GM12874 (cell line): Measurements from ENCODE around the gene ABCA13.
A peak's percentile ranks its signal among the peaks of the same experiment; 100 is the strongest.

Source experiments
- TF ChIP-seq, protein P1 (sequence below): IDR thresholded peaks from 2 replicates; pipeline ENCODE4 v1.5.1; 2011; ENCODE audit warnings: low read depth, mild to moderate bottlenecking, control low read depth, low read length, moderate library complexity; ENCODE audit not compliant: insufficient read depth

ABCA13 gene

DNA sequence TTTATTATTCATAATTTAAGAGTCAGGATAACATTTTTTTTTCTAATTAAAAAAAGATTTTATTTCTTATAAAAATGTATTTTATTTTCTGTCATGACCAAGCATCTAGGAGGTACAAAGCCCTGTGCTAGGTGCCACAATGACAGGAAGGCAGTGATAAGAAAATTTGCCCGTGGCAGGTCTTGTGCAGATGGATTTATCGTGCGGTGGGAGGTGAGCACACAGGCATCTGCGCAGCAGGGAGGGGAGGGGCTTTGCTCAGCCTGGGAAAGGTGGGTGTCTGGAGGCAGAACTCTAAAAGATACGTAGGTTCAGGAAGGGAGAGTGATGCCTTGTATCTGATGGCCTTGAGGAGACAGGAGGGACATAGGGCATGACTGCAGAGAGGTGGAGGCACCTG lies 115.6 kb downstream of the ABCA13 start:
- TF ChIP-seq, protein P1, sequence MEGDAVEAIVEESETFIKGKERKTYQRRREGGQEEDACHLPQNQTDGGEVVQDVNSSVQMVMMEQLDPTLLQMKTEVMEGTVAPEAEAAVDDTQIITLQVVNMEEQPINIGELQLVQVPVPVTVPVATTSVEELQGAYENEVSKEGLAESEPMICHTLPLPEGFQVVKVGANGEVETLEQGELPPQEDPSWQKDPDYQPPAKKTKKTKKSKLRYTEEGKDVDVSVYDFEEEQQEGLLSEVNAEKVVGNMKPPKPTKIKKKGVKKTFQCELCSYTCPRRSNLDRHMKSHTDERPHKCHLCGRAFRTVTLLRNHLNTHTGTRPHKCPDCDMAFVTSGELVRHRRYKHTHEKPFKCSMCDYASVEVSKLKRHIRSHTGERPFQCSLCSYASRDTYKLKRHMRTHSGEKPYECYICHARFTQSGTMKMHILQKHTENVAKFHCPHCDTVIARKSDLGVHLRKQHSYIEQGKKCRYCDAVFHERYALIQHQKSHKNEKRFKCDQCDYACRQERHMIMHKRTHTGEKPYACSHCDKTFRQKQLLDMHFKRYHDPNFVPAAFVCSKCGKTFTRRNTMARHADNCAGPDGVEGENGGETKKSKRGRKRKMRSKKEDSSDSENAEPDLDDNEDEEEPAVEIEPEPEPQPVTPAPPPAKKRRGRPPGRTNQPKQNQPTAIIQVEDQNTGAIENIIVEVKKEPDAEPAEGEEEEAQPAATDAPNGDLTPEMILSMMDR: no peak

DNA sequence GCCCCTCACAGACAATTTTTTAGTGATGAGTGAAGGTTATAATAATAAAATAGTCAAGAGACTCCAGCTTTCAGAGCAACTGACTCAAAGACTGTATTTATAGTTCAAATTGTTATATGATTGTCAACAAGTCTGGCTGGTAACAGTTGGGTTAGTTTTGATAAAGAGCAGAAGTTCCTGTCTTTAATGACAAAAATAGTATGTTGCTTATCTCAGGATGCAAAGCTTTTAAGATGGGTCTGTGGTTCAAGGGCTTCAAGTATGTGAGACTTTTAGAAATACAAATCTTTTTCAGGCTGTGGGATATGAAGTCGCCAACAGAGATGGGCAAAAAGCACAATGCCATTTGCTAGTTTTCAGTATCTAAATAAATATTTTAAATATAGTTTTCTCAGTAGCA lies 118.4 kb downstream of the ABCA13 start:
- TF ChIP-seq, protein P1: no peak

DNA sequence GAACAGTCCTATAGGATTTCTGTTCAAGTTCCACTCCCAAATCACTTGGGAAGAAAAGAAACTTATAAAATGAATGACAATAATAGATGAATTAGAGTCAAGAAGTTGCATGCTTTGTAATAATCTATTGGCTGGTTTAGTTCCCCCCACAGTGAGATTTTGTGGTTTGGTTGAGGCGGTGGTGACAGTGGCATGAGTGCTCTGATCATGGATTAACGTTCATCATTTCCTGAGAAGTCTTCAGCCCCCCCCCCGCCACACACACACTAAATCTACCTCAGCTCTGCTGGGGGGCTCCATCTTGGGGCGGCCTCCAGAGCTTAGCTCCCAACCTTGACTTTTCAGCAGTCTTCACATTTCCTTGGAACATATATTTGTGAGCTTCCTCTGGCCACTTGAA lies 121.7 kb downstream of the ABCA13 start:
- TF ChIP-seq, protein P1: no peak

DNA sequence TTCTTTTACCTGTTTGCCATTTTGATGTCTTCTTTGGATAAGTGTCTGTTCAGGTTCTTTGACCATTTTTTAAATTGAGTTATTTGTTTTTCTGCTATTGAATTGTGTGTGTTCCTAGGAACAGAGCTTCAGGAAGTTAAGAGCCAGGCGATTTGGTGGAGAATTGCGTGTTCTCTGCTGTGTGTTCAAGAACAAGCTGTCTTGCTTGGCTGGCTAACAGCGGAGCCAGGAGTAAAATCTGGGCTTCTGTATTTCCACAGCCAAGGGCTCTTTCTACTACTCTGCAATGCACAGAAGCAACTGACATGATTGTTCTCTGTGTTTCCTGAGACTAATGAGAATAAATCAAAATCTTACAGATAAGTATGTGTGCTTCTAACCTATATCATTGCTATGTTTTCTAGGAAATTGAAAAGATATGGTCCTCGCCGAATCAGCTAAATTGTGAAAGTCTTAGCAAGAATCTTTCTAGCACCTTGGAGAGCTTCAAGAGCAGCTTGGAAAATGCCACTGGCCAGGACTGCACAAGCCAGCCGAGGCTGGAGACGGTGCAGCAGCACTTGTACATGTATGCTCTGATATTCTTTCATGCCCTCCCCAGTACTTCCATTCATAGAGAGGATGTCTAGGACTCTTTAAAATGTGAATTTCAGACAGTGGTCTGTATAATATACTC lies 124.2 kb downstream of the ABCA13 start:
- TF ChIP-seq, protein P1: no peak

DNA sequence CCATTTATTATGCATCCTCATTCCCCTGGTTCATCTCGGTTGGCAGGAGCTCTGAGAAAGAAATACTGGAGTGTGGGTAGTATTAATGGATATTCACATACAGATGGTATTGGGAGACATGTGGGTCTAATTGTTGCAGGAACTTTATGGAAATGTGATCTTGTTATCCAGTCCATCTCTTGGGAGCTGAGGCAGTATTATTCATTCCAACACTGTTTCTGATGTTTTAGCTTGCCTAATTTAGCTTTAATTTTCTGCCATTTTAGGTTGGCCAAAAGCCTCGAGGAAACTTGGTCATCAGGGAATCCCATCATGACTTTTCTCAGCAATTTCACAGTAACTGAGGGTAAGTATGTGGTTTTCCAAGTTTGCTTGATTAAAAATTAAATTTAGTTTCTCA lies 125.7 kb downstream of the ABCA13 start:
- TF ChIP-seq, protein P1: no peak

DNA sequence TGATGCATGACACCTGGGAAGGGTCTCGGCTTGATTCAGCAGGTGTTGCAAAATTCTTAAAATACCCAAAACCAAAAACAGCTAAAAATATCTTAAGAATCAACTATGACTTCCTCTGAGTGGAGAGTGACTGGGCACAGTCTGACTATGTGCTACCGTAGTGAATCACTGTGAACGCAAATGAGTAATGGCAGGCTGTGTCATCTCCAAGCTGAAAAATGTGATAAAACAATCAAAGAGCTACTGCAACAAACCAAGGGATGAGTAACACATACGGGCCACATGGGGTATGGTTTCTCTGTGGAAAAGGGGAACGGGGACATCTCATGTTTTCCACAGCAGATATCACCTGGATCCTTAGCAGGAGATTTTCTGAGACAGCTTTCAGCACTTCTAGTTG lies 127.5 kb downstream of the ABCA13 start:
- TF ChIP-seq, protein P1: no peak

DNA sequence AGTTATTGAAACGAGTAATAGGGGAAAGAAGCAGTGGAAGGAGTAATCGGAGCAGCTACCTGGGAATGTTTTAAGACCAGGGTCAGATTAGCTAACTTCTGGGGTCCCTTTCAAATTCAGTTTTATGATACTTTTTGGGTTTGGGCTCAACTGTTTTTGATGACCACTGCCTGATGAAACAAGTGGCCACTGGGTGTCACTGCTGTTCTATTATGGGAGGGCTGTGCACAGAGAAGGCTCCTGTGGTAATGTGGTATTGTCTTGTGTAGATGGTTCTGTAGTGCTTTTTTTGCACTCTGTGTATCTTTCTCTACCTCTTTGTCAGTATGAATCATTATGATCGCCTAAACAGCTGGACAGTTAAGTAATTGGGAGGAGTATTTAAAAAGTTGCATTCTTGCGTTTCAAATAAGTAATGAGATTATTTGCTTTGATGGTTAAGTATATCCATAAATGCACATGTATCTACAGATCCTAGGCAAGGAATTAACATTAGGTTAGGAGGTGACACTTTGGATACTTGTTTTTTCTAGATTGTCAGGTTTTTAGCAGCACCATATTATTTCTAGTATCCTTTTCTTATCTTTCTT lies 128.4 kb downstream of the ABCA13 start:
- TF ChIP-seq, protein P1: peak; percentile 66; the same call in 1 of the 2 replicates
